IMR-90 (cell line): ENCODE data around the gene IL24. TPM values are rescaled to one million over a fixed set of nuclear protein-coding genes. Genes with fewer than 3 reads are reported as not detected.

Experiments
- ATAC-seq: fragments of 200-7000 bp; cut with Tn5 transposase; 2 replicates; pipeline ENCODE4 v1.9.1; 2020; ENCODE audit warnings: low read depth, mild to moderate bottlenecking, moderate library complexity
- BruUV-seq: library from RNA; stranded (reverse); fragments of 400-500 nt; replicated peaks from 2 replicates; lab custom pipeline; 2021; lab: Mats Ljungman, UMichigan
- CTCF ChIA-PET: fragments of 300-600 bp; formaldehyde crosslinking; extraction: SDS; loops from one replicate; lab custom pipeline; 2021; ENCODE audit warnings: antibody characterized with exemption; lab: Yijun Ruan, JAX
- POLR2A ChIA-PET: fragments of 300-600 bp; sonication (Branson Sonifier 250); formaldehyde crosslinking; loops from one replicate; lab custom pipeline; 2022; ENCODE audit warnings: antibody characterized with exemption; ENCODE audit not compliant: unreplicated experiment; lab: Charles Lee
- DNase-seq: peaks from one replicate; pipeline ENCODE4 v3.0.0; 2013
- H2AFZ ChIP-seq: replicated peaks from 2 replicates; pipeline ENCODE3; 2013; ENCODE audit warnings: low read length, mild to moderate bottlenecking; ENCODE audit not compliant: poor library complexity
- H2AK5ac ChIP-seq: 2 replicates; pipeline ENCODE4 v1.6.1; 2013; ENCODE audit warnings: low read depth, low read length, inconsistent platforms
- H2AK9ac ChIP-seq: replicated peaks from 2 replicates; pipeline ENCODE3; 2013; ENCODE audit warnings: mild to moderate bottlenecking, low read depth, low read length, moderate library complexity; ENCODE audit not compliant: poor library complexity
- H2BK120ac ChIP-seq: 2 replicates; pipeline ENCODE4 v1.6.1; 2013; ENCODE audit warnings: low read depth, low read length, inconsistent platforms
- H2BK15ac ChIP-seq: 3 replicates; pipeline ENCODE4 v1.6.1; 2013; ENCODE audit warnings: low read depth, low read length, inconsistent platforms
- H2BK20ac ChIP-seq: 2 replicates; pipeline ENCODE4 v1.6.1; 2013; ENCODE audit warnings: low read depth, mild to moderate bottlenecking, inconsistent platforms, low read length, moderate library complexity
- H2BK5ac ChIP-seq: 2 replicates; pipeline ENCODE4 v1.6.1; 2013; ENCODE audit warnings: mild to moderate bottlenecking, low read depth, low read length, inconsistent platforms; ENCODE audit not compliant: poor library complexity, severe bottlenecking
- H3K14ac ChIP-seq: replicated peaks from 2 replicates; pipeline ENCODE4 v1.6.1; 2013; ENCODE audit warnings: low read depth, low read length, inconsistent platforms
- H3K18ac ChIP-seq: 2 replicates; pipeline ENCODE4 v1.6.1; 2013; ENCODE audit warnings: low read depth, low read length, control low read depth
- H3K23ac ChIP-seq: 2 replicates; pipeline ENCODE4 v1.6.1; 2013; ENCODE audit warnings: low read depth, low read length, inconsistent platforms
- H3K27ac ChIP-seq: 2 replicates; pipeline ENCODE4 v1.5.1; 2013; ENCODE audit warnings: mild to moderate bottlenecking, control low read depth, low read length; ENCODE audit not compliant: insufficient read depth
- H3K27me3 ChIP-seq: 2 replicates; pipeline ENCODE4 v1.6.1; 2013; ENCODE audit warnings: low read length; ENCODE audit not compliant: control insufficient read depth, insufficient read depth
- H3K36me3 ChIP-seq: 2 replicates; pipeline ENCODE4 v1.6.1; 2013; ENCODE audit warnings: low read length, mixed read lengths; ENCODE audit not compliant: control insufficient read depth, insufficient read depth
- H3K4ac ChIP-seq: 2 replicates; pipeline ENCODE4 v1.6.1; 2013; ENCODE audit warnings: low read depth, low read length, inconsistent platforms
- H3K4me1 ChIP-seq: 2 replicates; pipeline ENCODE4 v1.6.1; 2013; ENCODE audit warnings: low read length, mixed read lengths; ENCODE audit not compliant: control insufficient read depth, insufficient read depth
- H3K4me2 ChIP-seq: 2 replicates; pipeline ENCODE4 v1.6.1; 2013; ENCODE audit warnings: low read depth, mild to moderate bottlenecking, control low read depth, low read length, moderate library complexity
- H3K4me3 ChIP-seq: 2 replicates; pipeline ENCODE4 v1.5.1; 2013; ENCODE audit warnings: low read depth, mild to moderate bottlenecking, control low read depth, low read length, moderate library complexity; ENCODE audit not compliant: insufficient read depth
- H3K56ac ChIP-seq: 2 replicates; pipeline ENCODE4 v1.6.1; 2013; ENCODE audit warnings: low read length, inconsistent platforms; ENCODE audit not compliant: insufficient read depth; ENCODE audit errors: extremely low read depth
- H3K79me1 ChIP-seq, 2 experiments: 2 replicates each; pipeline ENCODE4 v1.6.1; 2013; ENCODE audit warnings: low read length in 2 of 2, inconsistent platforms in 1 of 2, low read depth in 1 of 2
- H3K9ac ChIP-seq: 2 replicates; pipeline ENCODE4 v1.6.1; 2013; ENCODE audit warnings: low read depth, low read length, control low read depth
- H3K9me1 ChIP-seq: 2 replicates; pipeline ENCODE4 v1.6.1; 2013; ENCODE audit warnings: low read length, inconsistent platforms; ENCODE audit not compliant: insufficient read depth
- H3K9me3 ChIP-seq: 2 replicates; pipeline ENCODE4 v1.6.1; 2013; ENCODE audit warnings: low read length; ENCODE audit not compliant: control insufficient read depth, insufficient read depth
- H4K20me1 ChIP-seq: 2 replicates; pipeline ENCODE4 v1.6.1; 2013; ENCODE audit warnings: low read length, inconsistent platforms; ENCODE audit not compliant: insufficient read depth
- H4K5ac ChIP-seq: 2 replicates; pipeline ENCODE4 v1.6.1; 2013; ENCODE audit warnings: mild to moderate bottlenecking, low read depth, low read length, control low read depth
- H4K8ac ChIP-seq, 2 experiments: 2 replicates each; pipeline ENCODE4 v1.6.1; 2013; ENCODE audit warnings: low read depth in 2 of 2, low read length in 2 of 2, control low read depth in 1 of 2, inconsistent platforms in 1 of 2
- H4K91ac ChIP-seq: 2 replicates; pipeline ENCODE4 v1.6.1; 2013; ENCODE audit warnings: low read depth, low read length, inconsistent platforms; ENCODE audit not compliant: insufficient read depth
- BHLHE40 ChIP-seq: fragments of 150-350 bp; IDR thresholded peaks from 2 replicates; pipeline ENCODE4 v1.6.1; 2016; ENCODE audit warnings: mild to moderate bottlenecking, low read depth, low read length
- CEBPB ChIP-seq: IDR thresholded peaks from 2 replicates; pipeline ENCODE4 v1.6.1; 2012; ENCODE audit warnings: low read depth, low read length, improper control_type of control experiment
- CHD1 ChIP-seq: IDR thresholded peaks from 2 replicates; pipeline ENCODE4 v1.6.1; 2012; ENCODE audit warnings: low read depth, low read length, improper control_type of control experiment
- CTCF ChIP-seq: conservative IDR thresholded peaks from 2 replicates; pipeline ENCODE4 v1.5.1; 2012; ENCODE audit warnings: mild to moderate bottlenecking, low read depth, low read length, improper control_type of control experiment
- ELK1 ChIP-seq: fragments of 150-350 bp; IDR thresholded peaks from 2 replicates; pipeline ENCODE4 v1.6.1; 2016; ENCODE audit warnings: low read depth, mild to moderate bottlenecking, low read length, moderate library complexity, borderline replicate concordance
- FOS ChIP-seq: fragments of 150-350 bp; IDR thresholded peaks from 2 replicates; pipeline ENCODE4 v1.6.1; 2016; ENCODE audit warnings: low read depth, low read length
- NFE2L2 ChIP-seq: fragments of 150-350 bp; IDR thresholded peaks from 2 replicates; pipeline ENCODE4 v1.6.1; 2016; ENCODE audit warnings: low read depth, mild to moderate bottlenecking, low read length
- POLR2A ChIP-seq: IDR thresholded peaks from 2 replicates; pipeline ENCODE4 v1.6.1; 2012; ENCODE audit warnings: mild to moderate bottlenecking, low read depth, low read length
- RAD21 ChIP-seq: IDR thresholded peaks from 2 replicates; pipeline ENCODE4 v1.6.1; 2012; ENCODE audit warnings: low read length, improper control_type of control experiment
- RCOR1 ChIP-seq: IDR thresholded peaks from 2 replicates; pipeline ENCODE4 v1.6.1; 2012; ENCODE audit warnings: mild to moderate bottlenecking, low read length, improper control_type of control experiment; ENCODE audit not compliant: insufficient replicate concordance
- RFX5 ChIP-seq: IDR thresholded peaks from 2 replicates; pipeline ENCODE4 v1.8.0; 2012; ENCODE audit warnings: low read depth, mild to moderate bottlenecking, low read length, moderate library complexity
- SMC3 ChIP-seq: fragments of 150-350 bp; IDR thresholded peaks from 2 replicates; pipeline ENCODE4 v1.6.1; 2016; ENCODE audit warnings: low read depth, mild to moderate bottlenecking, antibody characterized with exemption, low read length, moderate library complexity
- USF2 ChIP-seq: fragments of 150-350 bp; IDR thresholded peaks from 2 replicates; pipeline ENCODE4 v1.6.1; 2017; ENCODE audit warnings: mild to moderate bottlenecking, antibody characterized with exemption, low read length, low read depth
- WGBS, 2 experiments: methylation state at CpG; one replicate each; pipeline versions ENCODE4 v1.1.5 to v1.1.7; 2013; ENCODE audit warnings: missing lambda C conversion rate in 2 of 2; ENCODE audit not compliant: insufficient read length in 1 of 2; ENCODE audit errors: extremely low coverage in 2 of 2; 5-methylcytosine and 5-hydroxymethylcytosine counted together
- dilution Hi-C: fragments of 300-500 bp; cut with HindIII; formaldehyde crosslinking; loops from one replicate; pipeline ENCODE4 v1.14.3; 2018; ENCODE audit warnings: low sequenced_read_pairs; ENCODE audit not compliant: unreplicated experiment
- in situ Hi-C: fragments of 300-500 bp; cut with MboI; formaldehyde crosslinking; loops from 3 replicates; pipeline ENCODE4 v1.14.3; 2019; ENCODE audit warnings: low sequenced_read_pairs, inconsistent platforms, mixed read lengths
- intact Hi-C: fragments of 100-400 bp; cut with micrococcal nuclease; formaldehyde crosslinking; loops from 2 replicates; pipeline ENCODE4 v1.10.0; 2022
- polyA plus RNA-seq, 3 experiments: library from polyadenylated mRNA; depleted of rRNA; stranded (reverse); fragments of >200 nt; gene quantifications; 2 replicates each; pipeline ENCODE4 v1.2.3, GENCODE V29; 2012; ENCODE audit warnings: low replicate concordance in 1 of 3
- total RNA-seq: library from RNA; depleted of rRNA; stranded (reverse); fragments of >200 nt; gene quantifications from 2 replicates; pipeline ENCODE4 v1.2.3, GENCODE V29; 2012

IL24 gene
- total and polyA plus RNA-seq, 2 of the 4 experiments (the other 2 are of a cell fraction) = 0.12 to 0.18 TPM

- Histone ChIP-seq H4K20me1 (no peaks in the 10 kb centered on the region), H3K56ac (no peak overlapping the region), H4K8ac (peak overlapping the region; percentile 31 to 37; a peak in 1 of 4 replicates), H3K27me3 (no peaks in the 10 kb centered on the region), H4K5ac (no peak overlapping the region), H3K9me1 (peaks cover 20% of the 10 kb centered on the region), H3K79me1 (peaks cover 0 to 17% of the 10 kb centered on the region in 2 experiments; a peak in 2 of 4 replicates), H3K4me3 (no peak overlapping the region), H2AFZ (no peak overlapping the region), H2AK5ac (peak overlapping the region; percentile 36), H3K14ac (peak overlapping the region; percentile 46), H3K4ac (peak overlapping the region; percentile 73; the same call in 1 of the 2 replicates), H3K4me1 (peaks cover 12% of the 10 kb centered on the region), H2BK120ac (peak overlapping the region; percentile 35), H2BK5ac (no peak overlapping the region), H4K91ac (peak overlapping the region; percentile 24; the same call in 1 of the 2 replicates), H3K36me3 (no peaks in the 10 kb centered on the region), H2BK15ac (peak overlapping the region; percentile 82; the same call in 2 of the 3 replicates), H3K18ac (no peak overlapping the region), H3K4me2 (no peak overlapping the region), H2BK20ac (peak overlapping the region; percentile 75), H2AK9ac (no peak overlapping the region), H3K23ac (no peak overlapping the region), H3K9ac (no peak overlapping the region), H3K9me3 (no peaks in the 10 kb centered on the region), H3K27ac (no peak overlapping the region)
- TF ChIP-seq RCOR1 (no peak), BHLHE40 (no peak), ELK1 (no peak), CTCF (no peak), POLR2A (no peak), FOS (no peak), RAD21 (no peak), CHD1 (no peak), SMC3 (no peak), USF2 (no peak), RFX5 (no peak), NFE2L2 (no peak), CEBPB (no peak)
- POLR2A ChIA-PET = interaction anchor here (0.6 kb wide), 1 partner anchor 70 kb away, joined by 3 read pairs; no protein-coding TSS in a partner anchor
- in situ Hi-C loops = no loop called here
- ATAC-seq (no peak), DNase-seq (peak; percentile 27)
- WGBS, 2 experiments = no CpG with 5 or more reads among the region's 2 CpGs
- CTCF ChIA-PET = no interaction called here
- intact Hi-C loops = loop anchor here (1.0 kb wide), 1 partner anchor 32 kb away; no protein-coding TSS in a partner anchor
- BruUV-seq = no TSS peak
- dilution Hi-C loops = no loop called here
Measured at GRCh38 chr1:206903687-206904086, 6.4 kb downstream of the IL24 start.
